ENCODE data around the gene BRWD1.

BRWD1 gene

DNA sequence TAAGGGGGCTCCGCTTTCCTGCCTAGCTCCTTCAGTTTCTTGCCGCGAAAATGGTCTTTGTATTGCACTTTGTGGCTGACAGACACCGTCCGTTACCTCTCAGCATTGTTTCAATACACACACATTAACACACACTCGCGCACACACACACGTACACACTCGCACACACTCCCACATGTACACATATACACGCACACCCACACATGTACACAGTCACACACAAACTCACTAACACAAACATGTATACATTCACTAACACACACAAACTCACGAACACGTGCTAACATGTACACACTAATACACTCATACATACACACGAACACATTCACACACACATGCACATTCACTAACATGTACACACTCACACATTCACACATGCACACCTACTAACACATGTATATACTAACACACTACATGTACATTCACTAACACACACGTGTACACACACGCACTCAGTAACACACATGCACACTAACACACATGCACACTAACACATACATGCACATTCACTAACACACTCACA, 179.1 kb downstream of the BRWD1 start:
- no peak for DNase-seq (ENCODE audit: low read depth)
